Choroid plexus epithelial cell (primary cell): Measurements from ENCODE around the gene PDZRN3.

ENCODE experiments used
- DNase-seq: peaks from one replicate; pipeline ENCODE4 v3.0.0-alpha.2; 2010; ENCODE audit warnings: low read depth
- H3K4me3 ChIP-seq: 2 replicates; pipeline ENCODE4 v1.5.1; 2011; ENCODE audit warnings: low read depth, mild to moderate bottlenecking, control low read depth, low read length, moderate library complexity
- TF ChIP-seq, protein P1 (sequence below): conservative IDR thresholded peaks from 2 replicates; pipeline ENCODE4 v1.5.1; 2011; ENCODE audit warnings: low read depth, mild to moderate bottlenecking, control low read depth, inconsistent platforms, low read length, moderate library complexity

The PDZRN3 gene

DNA sequence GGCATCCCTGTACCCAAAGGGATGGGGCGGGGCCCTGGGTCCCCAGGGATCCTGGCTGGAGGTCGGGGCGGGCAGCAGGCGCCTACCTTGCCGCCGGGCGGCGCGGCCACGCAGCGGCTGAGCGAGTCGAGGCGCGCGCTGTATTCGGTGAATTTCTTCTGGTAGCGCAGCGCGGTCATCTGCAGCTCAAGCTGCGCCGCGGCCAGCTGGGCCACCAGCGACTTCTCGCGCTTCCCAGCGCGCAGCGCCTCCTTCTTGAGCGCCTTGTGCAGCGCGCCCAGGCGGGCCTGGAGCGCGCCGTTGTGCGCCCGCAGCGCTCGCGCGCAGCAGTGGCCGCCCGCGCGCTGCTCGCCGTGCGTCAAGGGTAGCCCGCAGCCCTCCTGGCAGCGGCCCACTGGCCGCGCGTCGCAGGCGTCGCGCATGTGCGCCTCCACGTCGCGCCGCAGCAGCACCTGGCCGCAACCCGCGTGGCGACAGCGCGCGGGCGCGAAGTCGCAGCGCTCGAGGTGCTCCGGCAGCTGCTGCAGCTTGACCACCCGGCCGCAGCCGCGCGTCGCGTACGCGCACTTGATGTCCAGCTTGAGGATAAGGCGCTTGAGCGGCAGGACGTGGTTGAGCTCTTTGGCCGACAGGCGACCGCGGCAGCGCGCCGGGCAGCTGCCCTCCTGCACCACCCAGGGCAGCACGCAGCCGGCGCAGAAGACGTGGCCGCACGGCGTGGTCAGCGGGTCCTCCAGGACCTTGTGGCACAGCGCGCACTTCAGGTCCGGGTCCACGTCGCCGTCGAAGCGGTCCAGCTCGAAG, 522 bp downstream of the PDZRN3 start:
- peak overlapping the region; percentile 63 for H3K4me3 ChIP-seq
- TF ChIP-seq, protein P1, sequence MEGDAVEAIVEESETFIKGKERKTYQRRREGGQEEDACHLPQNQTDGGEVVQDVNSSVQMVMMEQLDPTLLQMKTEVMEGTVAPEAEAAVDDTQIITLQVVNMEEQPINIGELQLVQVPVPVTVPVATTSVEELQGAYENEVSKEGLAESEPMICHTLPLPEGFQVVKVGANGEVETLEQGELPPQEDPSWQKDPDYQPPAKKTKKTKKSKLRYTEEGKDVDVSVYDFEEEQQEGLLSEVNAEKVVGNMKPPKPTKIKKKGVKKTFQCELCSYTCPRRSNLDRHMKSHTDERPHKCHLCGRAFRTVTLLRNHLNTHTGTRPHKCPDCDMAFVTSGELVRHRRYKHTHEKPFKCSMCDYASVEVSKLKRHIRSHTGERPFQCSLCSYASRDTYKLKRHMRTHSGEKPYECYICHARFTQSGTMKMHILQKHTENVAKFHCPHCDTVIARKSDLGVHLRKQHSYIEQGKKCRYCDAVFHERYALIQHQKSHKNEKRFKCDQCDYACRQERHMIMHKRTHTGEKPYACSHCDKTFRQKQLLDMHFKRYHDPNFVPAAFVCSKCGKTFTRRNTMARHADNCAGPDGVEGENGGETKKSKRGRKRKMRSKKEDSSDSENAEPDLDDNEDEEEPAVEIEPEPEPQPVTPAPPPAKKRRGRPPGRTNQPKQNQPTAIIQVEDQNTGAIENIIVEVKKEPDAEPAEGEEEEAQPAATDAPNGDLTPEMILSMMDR: no peak

DNA sequence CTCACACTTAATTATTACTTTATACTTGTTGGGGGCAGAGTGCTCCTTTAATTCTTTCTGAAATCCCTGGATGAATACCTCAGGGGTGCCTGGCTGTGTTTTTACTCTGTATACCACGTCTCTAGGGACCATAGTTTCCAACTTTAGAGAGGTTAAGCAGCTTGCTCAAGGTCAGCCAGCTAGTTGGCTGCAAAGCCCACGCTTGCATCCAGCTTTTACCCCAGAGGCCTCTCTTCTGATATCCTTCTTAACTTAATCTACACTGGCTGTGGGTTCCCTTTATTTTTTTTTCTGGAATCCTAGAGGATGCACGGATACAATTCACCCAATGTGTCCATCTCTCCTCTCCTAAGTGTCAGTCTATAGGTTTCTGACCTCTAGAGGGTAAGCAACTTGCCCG, 1.4 kb downstream of the PDZRN3 start:
- TF ChIP-seq, protein P1: no peak
- H3K4me3 ChIP-seq: peak overlapping the region; percentile 63
- peak; percentile 25 for DNase-seq

More for the DNA sequence above, 522 bp downstream of the PDZRN3 start:
- peak; percentile 74 for DNase-seq

DNA sequence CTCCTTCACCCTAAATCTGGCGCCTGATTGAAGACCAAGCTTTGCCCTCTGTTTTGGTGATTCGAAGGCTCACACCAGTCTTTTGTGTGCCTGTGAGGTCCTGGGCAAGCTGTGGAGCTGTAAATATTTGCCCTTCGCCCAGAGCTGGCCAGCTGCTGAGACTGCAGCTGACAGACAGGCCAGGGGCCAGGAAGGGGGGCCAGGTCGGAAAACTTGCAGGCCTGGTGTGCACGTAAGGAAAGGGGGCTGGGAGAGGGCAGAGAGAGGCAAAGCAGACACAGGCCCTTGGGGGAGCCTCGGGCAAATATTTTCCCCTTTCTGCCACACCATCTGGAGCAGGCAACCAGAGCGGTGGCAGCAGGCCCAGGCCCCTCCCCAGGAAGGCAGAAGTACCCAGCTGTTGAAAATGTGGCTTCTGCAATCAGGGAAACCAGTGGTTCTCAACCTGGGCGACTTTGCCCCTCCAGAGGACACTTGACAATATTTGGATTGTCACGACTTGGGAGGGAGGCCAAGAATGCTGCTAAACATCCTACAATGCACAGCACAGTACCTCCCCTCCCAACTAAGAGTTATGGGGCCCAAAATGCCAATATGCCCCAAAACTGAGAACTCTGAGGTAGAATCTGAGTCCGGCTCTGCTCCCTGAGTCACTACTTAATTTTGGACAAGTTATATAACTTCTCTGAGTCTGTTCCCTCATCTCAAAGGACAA, 2.5 kb downstream of the PDZRN3 start:
- peak; percentile 29 for DNase-seq
- H3K4me3 ChIP-seq: peak overlapping the region; percentile 63
- TF ChIP-seq, protein P1: no peak

DNA sequence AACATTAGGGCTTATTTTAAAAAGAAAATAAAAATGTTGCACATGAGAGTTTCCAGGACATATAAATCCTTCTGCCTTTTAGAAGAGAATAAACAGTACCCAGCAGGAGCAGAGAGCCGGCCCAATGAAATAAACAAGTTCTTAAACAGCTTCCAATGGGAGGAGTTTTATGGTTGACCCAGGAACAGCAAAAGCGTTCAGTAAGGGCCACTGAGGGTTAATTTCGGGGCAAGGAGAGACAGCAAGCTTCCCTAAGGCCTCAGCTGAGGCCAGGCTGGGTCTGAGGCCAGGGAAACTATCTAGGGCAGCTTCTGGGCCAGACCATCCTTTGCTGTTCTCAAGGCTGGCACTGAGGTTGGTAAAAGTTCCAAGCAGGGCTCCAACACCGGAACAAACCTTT, 3.4 kb downstream of the PDZRN3 start:
- H3K4me3 ChIP-seq: peak overlapping the region; percentile 30
- peak; percentile 22 for DNase-seq
- TF ChIP-seq, protein P1: no peak

DNA sequence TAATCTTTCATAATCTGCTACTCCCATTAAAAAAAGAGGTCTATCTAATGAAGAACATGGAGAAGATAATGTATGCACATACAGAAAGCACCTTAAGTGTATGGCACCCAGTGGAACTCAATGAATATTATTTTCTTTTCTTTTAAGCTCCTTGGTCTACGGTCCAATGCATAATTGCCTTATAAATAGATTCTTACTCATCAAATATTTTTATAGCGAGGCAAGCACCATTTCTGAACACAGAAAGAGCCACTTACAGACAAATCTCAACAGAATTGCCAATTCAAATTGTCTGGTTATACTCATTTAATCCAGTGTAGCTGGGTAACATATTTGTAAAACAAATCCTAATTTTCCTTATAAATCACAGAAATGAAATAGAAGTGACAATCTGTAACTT, 6.3 kb downstream of the PDZRN3 start:
- DNase-seq: peak; percentile 14
- TF ChIP-seq, protein P1: no peak
- H3K4me3 ChIP-seq: no peak overlapping the region

DNA sequence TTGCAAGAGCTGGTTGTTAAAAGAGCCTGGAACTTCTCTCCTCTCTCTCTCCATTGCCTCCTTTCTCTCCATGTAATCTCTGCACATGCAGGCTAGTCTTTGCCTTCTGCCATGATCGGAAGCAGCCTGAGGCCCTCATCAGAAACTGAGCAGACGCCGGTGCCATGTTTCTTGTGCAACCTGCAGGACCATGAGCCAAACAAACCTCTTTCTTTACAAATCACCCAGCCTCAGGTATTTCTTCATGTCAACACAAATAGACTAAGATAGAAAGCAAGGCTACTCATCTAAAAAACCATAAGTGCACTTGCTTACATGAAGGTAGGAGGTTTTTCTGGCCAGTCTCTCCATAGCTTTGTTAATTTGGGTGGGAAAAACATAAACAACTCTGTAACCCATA, 8.7 kb downstream of the PDZRN3 start:
- DNase-seq: no peak
- TF ChIP-seq, protein P1: no peak
- no peak overlapping the region for H3K4me3 ChIP-seq
